A549 (cell line): Measurements from ENCODE around the gene DNAAF2. TPM values are rescaled to one million over a fixed set of nuclear protein-coding genes. Genes with fewer than 3 reads are reported as not detected.
"Not testable (repeated sequence)": the region's sequence is repeated elsewhere in the genome, so short reads cannot be mapped to it uniquely, and the experiment has no call there.

ENCODE experiments used
- ATAC-seq, 2 experiments: fragments of 200-7000 bp in 1 of 2; fragments of >200 bp in 1 of 2; cut with Nextera tagmentation in 1 of 2; cut with Tn5 transposase in 1 of 2; 3 replicates each; pipeline versions ENCODE4 v1.8.0 to v1.9.1; 2018 to 2020; ENCODE audit warnings: mild to moderate bottlenecking in 1 of 2, moderate library complexity in 1 of 2
- CTCF ChIA-PET: fragments of 300-600 bp; sonication (Branson Sonifier 250); formaldehyde crosslinking; extraction: SDS; loops from one replicate; lab custom pipeline; 2021; ENCODE audit warnings: antibody characterized with exemption, inconsistent platforms; lab: Yijun Ruan, JAX
- POLR2A ChIA-PET: fragments of 350-600 bp; formaldehyde crosslinking; extraction: SDS; loops from one replicate; lab custom pipeline; 2021; ENCODE audit warnings: antibody characterized with exemption, inconsistent platforms; lab: Yijun Ruan, JAX
- DNase-seq, 2 experiments: peaks; one replicate each; pipeline versions ENCODE4 v3.0.0 to v3.0.0-alpha.2; 2011 to 2016; ENCODE audit warnings: low read depth in 1 of 2, low spot score in 1 of 2
- FAIRE-seq: peaks from 2 replicates; lab custom pipeline; 2011; peaks lifted over from hg19 to GRCh38; lab: Jason Lieb, UNC
- H3K27ac ChIP-seq, 2 experiments: fragments of >200 bp; sonication (Bioruptor Twin); formaldehyde crosslinking; 3 replicates each; pipeline ENCODE4 v1.5.1; 2016 to 2017
- H3K4me1 ChIP-seq: fragments of >200 bp; sonication (Bioruptor Twin); formaldehyde crosslinking; 3 replicates; pipeline ENCODE4 v1.6.1; 2016
- H3K4me2 ChIP-seq: fragments of >200 bp; sonication (Bioruptor Twin); formaldehyde crosslinking; 3 replicates; pipeline ENCODE4 v1.6.1; 2016
- H3K4me3 ChIP-seq: fragments of >200 bp; sonication (Bioruptor Twin); formaldehyde crosslinking; 3 replicates; pipeline ENCODE4 v1.5.1; 2016
- H3K9me3 ChIP-seq: fragments of >200 bp; sonication (Bioruptor Twin); formaldehyde crosslinking; 3 replicates; pipeline ENCODE4 v1.6.1; 2016
- ATOH8 ChIP-seq: fragments of 250-450 bp; sonication (Bioruptor Pico); IDR thresholded peaks from 2 replicates; pipeline ENCODE4 v1.5.0; 2020; ENCODE audit warnings: low read depth, mild to moderate bottlenecking, moderate library complexity
- BHLHE40 ChIP-seq: IDR thresholded peaks from 2 replicates; pipeline ENCODE4 v1.6.1; 2012; ENCODE audit warnings: low read depth, low read length, inconsistent platforms
- CEBPB ChIP-seq, 2 experiments: fragments of >200 bp in 1 of 2; sonication (Bioruptor Twin) in 1 of 2; formaldehyde crosslinking in 1 of 2; IDR thresholded peaks; 2 replicates each; pipeline ENCODE4 v1.6.1; 2012 to 2016
- CHD2 ChIP-seq: fragments of 150-350 bp; IDR thresholded peaks from 2 replicates; pipeline ENCODE4 v1.6.1; 2014; ENCODE audit warnings: low read length; ENCODE audit not compliant: partially characterized antibody
- CHD4 ChIP-seq: fragments of 200-600 bp; sonication (generic); IDR thresholded peaks from 2 replicates; pipeline ENCODE4 v1.6.1; 2016; ENCODE audit warnings: antibody characterized with exemption, mild to moderate bottlenecking, borderline replicate concordance
- CTCF ChIP-seq: fragments of >200 bp; sonication (Bioruptor Twin); formaldehyde crosslinking; IDR thresholded peaks from 3 replicates; pipeline ENCODE4 v1.5.1; 2016
- ESRRA ChIP-seq: fragments of 150-350 bp; IDR thresholded peaks from 2 replicates; pipeline ENCODE4 v1.6.1; 2014; ENCODE audit warnings: mild to moderate bottlenecking, low read length, borderline replicate concordance
- HOXB5 ChIP-seq: fragments of 250-450 bp; sonication (Bioruptor Pico); IDR thresholded peaks from 2 replicates; pipeline ENCODE4 v1.5.0; 2020; ENCODE audit warnings: mild to moderate bottlenecking, moderate library complexity
- JUN ChIP-seq, 2 experiments: fragments of >200 bp; sonication (Bioruptor Twin); formaldehyde crosslinking; IDR thresholded peaks; 2 replicates in 1 of 2; 3 replicates in 1 of 2; pipeline ENCODE4 v1.6.1; 2016 to 2017
- JUNB ChIP-seq: fragments of >200 bp; sonication (Bioruptor Twin); formaldehyde crosslinking; IDR thresholded peaks from 2 replicates; pipeline ENCODE4 v1.6.1; 2016
- KDM5A ChIP-seq: fragments of 200-600 bp; sonication (generic); IDR thresholded peaks from 2 replicates; pipeline ENCODE4 v1.6.1; 2016; ENCODE audit warnings: antibody characterized with exemption, mild to moderate bottlenecking
- MAZ ChIP-seq: fragments of 150-350 bp; IDR thresholded peaks from 2 replicates; pipeline ENCODE4 v1.6.1; 2014; ENCODE audit warnings: antibody characterized with exemption, low read depth, low read length, borderline replicate concordance
- NFE2L2 ChIP-seq: fragments of 150-350 bp; conservative IDR thresholded peaks from 2 replicates; pipeline ENCODE4 v1.6.1; 2014; ENCODE audit warnings: low read length
- NR3C1 ChIP-seq: fragments of >200 bp; sonication (Bioruptor Twin); formaldehyde crosslinking; IDR thresholded peaks from 3 replicates; pipeline ENCODE4 v1.6.1; 2017
- PBX3 ChIP-seq: IDR thresholded peaks from 2 replicates; pipeline ENCODE4 v1.6.1; 2012
- PHF8 ChIP-seq: fragments of 200-600 bp; sonication (generic); IDR thresholded peaks from 2 replicates; pipeline ENCODE4 v1.6.1; 2016; ENCODE audit warnings: low read depth, mild to moderate bottlenecking, antibody characterized with exemption, moderate library complexity, borderline replicate concordance
- SMC3 ChIP-seq: fragments of >200 bp; sonication (Bioruptor Twin); formaldehyde crosslinking; IDR thresholded peaks from 3 replicates; pipeline ENCODE4 v1.6.1; 2018; ENCODE audit warnings: inconsistent platforms
- TFCP2L1 ChIP-seq: fragments of 250-450 bp; sonication (Bioruptor Pico); IDR thresholded peaks from 2 replicates; pipeline ENCODE4 v1.5.0; 2021; ENCODE audit warnings: mild to moderate bottlenecking
- ZNF302 ChIP-seq: fragments of 250-450 bp; sonication (Bioruptor Pico); IDR thresholded peaks from 2 replicates; pipeline ENCODE4 v1.9.0; 2021; ENCODE audit warnings: inconsistent platforms, mild to moderate bottlenecking, moderate library complexity
- ZSCAN20 ChIP-seq: fragments of 250-450 bp; sonication (Bioruptor Pico); IDR thresholded peaks from 2 replicates; pipeline ENCODE4 v1.8.0; 2022; ENCODE audit warnings: mild to moderate bottlenecking, moderate library complexity
- WGBS: methylation state at CpG from one replicate; pipeline ENCODE4 v1.1.6; 2017; ENCODE audit errors: missing lambda C conversion rate; 5-methylcytosine and 5-hydroxymethylcytosine counted together
- polyA plus RNA-seq, 4 experiments: library from polyadenylated mRNA; depleted of rRNA in 3 of 4; stranded (reverse); fragments of >200 nt; fragmentation: RNase III in 1 of 4; extraction: RNeasy Plus Mini Kit Qiagen cat#74134 plus additional on column Dnase treatment in 1 of 4; gene quantifications; 2 replicates in 3 of 4; 3 replicates in 1 of 4; pipeline ENCODE4 v1.2.3, GENCODE V29; 2011 to 2017
- TF ChIP-seq, protein P1 (sequence below): fragments of 250-450 bp; sonication (Bioruptor Pico); IDR thresholded peaks from 2 replicates; pipeline ENCODE4 v1.5.0; 2021; ENCODE audit warnings: mild to moderate bottlenecking, moderate library complexity, borderline replicate concordance
- TF ChIP-seq, protein P2 (sequence below): IDR thresholded peaks from 2 replicates; pipeline ENCODE4 v1.6.1; 2012; ENCODE audit warnings: low read depth, borderline replicate concordance

DNAAF2 gene
- polyA plus RNA-seq, 2 of the 4 experiments (the other 2 are of a cell fraction) = 12.1 to 14.1 TPM

DNA sequence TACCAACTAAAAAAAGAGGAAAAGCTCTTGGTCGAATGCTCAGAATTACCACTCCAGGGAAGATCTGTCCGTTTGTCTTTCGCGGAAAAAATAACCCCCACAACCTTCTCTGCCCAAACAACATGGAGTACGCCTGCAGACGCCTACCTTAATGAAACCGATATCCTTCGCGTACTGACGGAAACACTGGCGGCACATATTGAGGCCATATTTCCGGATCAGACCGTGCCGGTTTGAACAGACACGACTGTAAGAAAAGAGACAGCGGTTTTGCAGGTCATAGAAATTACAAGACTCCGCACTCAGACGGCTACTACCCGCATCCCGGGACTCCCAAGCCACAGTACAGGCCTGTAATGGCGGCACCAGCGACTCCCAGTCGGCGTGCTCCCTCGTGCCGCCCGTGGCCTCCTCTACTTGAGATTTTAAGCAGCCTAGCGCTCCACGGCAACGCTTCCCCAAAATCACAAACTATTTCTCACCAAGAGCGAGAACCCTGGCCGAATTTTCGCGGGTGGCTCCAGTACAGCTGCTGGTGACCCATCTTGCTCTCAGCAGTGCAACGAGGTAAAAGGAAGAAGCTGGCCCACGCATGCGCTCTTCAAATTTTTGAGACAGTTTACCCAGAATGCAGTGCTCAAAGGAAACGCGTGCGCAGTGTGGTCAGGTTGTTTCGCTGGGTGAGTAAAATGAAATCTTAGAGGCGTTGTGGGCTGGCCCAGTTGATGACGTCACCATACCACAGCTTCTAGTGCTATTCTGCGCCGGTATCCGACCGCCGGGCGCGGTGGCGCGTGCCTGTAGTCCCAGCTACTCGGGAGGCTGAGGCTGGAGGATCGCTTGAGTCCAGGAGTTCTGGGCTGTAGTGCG lies 49.0 kb downstream of the DNAAF2 start, which contains the start of gene RPS29 (continued):
- TF ChIP-seq KDM5A (no peak), ZNF302 (CRISPR knock-in tag) (no peak), NR3C1 (no peak), ATOH8 (CRISPR knock-in tag) (no peak), BHLHE40 (no peak), PHF8 (peak; percentile 98), CHD2 (no peak), PBX3 (0 out of 2 replicates have a peak, but pooled peaks have one; percentile 38), MAZ (no peak), ESRRA (no peak), TFCP2L1 (CRISPR knock-in tag) (peak; percentile 61), SMC3 (no peak), NFE2L2 (no peak), ZSCAN20 (no peak), JUNB (no peak), CEBPB (IDR thresholded peaks at IDR 0.05) (no peak), JUN (IDR thresholded peaks at IDR 0.05) (peak; percentile 92 to 98), HOXB5 (CRISPR knock-in tag) (no peak), CTCF (no peak), CHD4 (no peak)
- TF ChIP-seq, protein P1, sequence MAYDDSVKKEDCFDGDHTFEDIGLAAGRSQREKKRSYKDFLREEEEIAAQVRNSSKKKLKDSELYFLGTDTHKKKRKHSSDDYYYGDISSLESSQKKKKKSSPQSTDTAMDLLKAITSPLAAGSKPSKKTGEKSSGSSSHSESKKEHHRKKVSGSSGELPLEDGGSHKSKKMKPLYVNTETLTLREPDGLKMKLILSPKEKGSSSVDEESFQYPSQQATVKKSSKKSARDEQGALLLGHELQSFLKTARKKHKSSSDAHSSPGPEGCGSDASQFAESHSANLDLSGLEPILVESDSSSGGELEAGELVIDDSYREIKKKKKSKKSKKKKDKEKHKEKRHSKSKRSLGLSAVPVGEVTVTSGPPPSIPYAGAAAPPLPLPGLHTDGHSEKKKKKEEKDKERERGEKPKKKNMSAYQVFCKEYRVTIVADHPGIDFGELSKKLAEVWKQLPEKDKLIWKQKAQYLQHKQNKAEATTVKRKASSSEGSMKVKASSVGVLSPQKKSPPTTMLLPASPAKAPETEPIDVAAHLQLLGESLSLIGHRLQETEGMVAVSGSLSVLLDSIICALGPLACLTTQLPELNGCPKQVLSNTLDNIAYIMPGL (CRISPR knock-in tag) = 0 out of 2 replicates have a peak, but pooled peaks have one; percentile 61
- TF ChIP-seq, protein P2, sequence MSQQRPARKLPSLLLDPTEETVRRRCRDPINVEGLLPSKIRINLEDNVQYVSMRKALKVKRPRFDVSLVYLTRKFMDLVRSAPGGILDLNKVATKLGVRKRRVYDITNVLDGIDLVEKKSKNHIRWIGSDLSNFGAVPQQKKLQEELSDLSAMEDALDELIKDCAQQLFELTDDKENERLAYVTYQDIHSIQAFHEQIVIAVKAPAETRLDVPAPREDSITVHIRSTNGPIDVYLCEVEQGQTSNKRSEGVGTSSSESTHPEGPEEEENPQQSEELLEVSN = 0 out of 2 replicates have a peak, but pooled peaks have one; percentile 36

DNA sequence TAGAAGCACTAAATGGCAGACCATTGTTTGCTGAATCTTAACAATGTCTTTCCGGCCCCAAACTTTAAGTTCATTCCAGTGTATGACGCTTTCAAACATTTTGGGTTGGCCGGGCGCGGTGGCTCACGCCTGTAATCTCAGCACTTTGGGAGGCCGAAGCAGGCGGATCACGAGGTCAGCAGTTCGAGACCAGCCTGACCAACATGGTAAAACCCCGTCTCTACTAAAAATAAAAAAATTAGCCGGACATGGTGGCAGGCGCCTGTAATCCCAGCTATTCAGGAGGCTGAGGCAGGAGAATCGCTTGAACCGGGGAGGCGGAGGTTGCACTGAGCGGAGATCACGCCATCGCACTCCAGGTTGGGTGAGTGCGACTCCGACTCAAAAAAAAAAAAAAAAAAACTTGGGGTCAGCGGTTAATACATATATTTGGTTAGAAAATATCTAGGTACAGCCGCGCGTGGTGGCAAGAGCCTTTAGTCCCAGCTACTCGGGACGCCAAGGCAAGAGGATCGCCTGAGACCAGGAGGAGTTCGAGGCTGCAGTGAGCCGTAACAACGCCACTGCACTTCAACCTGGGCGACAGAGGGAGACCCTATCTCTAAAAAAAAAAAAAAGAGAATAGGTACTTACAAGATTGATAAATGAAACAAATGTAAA lies 49.9 kb downstream of the DNAAF2 start:
- peaks cover 30% of the 10 kb centered on the region for H3K4me1 ChIP-seq
- WGBS = 2% methylated on average over 32 of the region's 32 CpGs
- H3K27ac ChIP-seq = peak overlapping the region; percentile 86 to 96
- POLR2A ChIA-PET = interaction anchor here (1.2 to 3.1 kb wide), 3 partner anchors 10 to 49 kb away, joined by 3 to 50 read pairs (median 15); partner anchors contain the start of genes MGAT2 and RPL36AL
- CTCF ChIA-PET = interaction anchor here (0.7 to 1.2 kb wide), 2 partner anchors 13 to 24 kb away, joined by 3 to 4 read pairs; no protein-coding TSS in a partner anchor
- peak in 1 of 2 experiments; percentile 36 for DNase-seq
- H3K4me3 ChIP-seq = peak overlapping the region; percentile 64
- peak overlapping the region; percentile 82 for H3K4me2 ChIP-seq
- FAIRE-seq, H3K9me3 ChIP-seq, ATAC-seq: not testable (repeated sequence)
